ENCODE results near the gene RNF150.

- no peak for TF ChIP-seq EZH2 (IDR thresholded peaks at IDR 0.05; ENCODE audit: borderline replicate concordance, low read depth, low read length, poor library complexity, severe bottlenecking)
- TF ChIP-seq CTCF (conservative IDR thresholded peaks at IDR 0.05; ENCODE audit: low read depth, low read length): no peak
Observed at GRCh38 chr4:141081921-141082395, 51.3 kb downstream of the RNF150 start.

All from A673 (cell line).